GM10266 (cell line): ENCODE data around the gene DCTD.

Experiments
- DNase-seq: peaks from one replicate; pipeline ENCODE4 v3.0.0; 2012; ENCODE audit errors: extremely low spot score
- TF ChIP-seq, protein P1 (sequence below): IDR thresholded peaks from 2 replicates; pipeline ENCODE4 v1.5.1; 2012; ENCODE audit warnings: mild to moderate bottlenecking, low read depth; ENCODE audit not compliant: control insufficient read depth, insufficient read depth; ENCODE audit errors: missing control alignments

The DCTD gene

GRCh38 chr4:182885738-182886077 is 31.5 kb downstream of the DCTD start:
- DNase-seq: no peak
- TF ChIP-seq, protein P1, sequence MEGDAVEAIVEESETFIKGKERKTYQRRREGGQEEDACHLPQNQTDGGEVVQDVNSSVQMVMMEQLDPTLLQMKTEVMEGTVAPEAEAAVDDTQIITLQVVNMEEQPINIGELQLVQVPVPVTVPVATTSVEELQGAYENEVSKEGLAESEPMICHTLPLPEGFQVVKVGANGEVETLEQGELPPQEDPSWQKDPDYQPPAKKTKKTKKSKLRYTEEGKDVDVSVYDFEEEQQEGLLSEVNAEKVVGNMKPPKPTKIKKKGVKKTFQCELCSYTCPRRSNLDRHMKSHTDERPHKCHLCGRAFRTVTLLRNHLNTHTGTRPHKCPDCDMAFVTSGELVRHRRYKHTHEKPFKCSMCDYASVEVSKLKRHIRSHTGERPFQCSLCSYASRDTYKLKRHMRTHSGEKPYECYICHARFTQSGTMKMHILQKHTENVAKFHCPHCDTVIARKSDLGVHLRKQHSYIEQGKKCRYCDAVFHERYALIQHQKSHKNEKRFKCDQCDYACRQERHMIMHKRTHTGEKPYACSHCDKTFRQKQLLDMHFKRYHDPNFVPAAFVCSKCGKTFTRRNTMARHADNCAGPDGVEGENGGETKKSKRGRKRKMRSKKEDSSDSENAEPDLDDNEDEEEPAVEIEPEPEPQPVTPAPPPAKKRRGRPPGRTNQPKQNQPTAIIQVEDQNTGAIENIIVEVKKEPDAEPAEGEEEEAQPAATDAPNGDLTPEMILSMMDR: no peak

- TF ChIP-seq, protein P1: no peak
- DNase-seq: no peak
Measured at GRCh38 chr4:182885022-182885737, 32.0 kb downstream of the DCTD start.

- TF ChIP-seq, protein P1: no peak
- DNase-seq: no peak
Measured at GRCh38 chr4:182884040-182884439, 33.1 kb downstream of the DCTD start.

DNA sequence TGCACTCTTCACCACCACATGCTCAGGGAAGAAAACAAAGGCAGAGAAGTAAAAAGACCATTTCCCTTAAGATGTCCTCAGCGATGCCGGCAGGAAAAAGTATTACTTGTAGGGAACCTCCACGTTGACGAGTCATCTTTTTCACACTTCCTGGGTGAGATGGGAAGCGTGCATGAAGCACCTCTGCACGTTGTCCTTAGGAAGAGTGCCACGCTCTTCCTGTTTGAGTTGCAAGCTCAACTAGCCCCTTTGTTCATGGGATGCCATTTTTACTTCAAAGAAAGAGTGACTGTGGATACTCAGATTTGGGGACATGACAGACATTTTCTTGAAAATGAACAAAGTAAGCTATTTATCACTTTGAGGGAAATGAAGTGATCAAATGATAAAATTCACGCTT is 33.8 kb downstream of the DCTD start:
- no peak for DNase-seq
- TF ChIP-seq, protein P1: no peak

- TF ChIP-seq, protein P1: no peak
- DNase-seq: no peak
Measured at GRCh38 chr4:182881914-182882313, 35.3 kb downstream of the DCTD start.

- DNase-seq: no peak
- TF ChIP-seq, protein P1: no peak
Measured at GRCh38 chr4:182880387-182881356, 36.5 kb downstream of the DCTD start.

DNA sequence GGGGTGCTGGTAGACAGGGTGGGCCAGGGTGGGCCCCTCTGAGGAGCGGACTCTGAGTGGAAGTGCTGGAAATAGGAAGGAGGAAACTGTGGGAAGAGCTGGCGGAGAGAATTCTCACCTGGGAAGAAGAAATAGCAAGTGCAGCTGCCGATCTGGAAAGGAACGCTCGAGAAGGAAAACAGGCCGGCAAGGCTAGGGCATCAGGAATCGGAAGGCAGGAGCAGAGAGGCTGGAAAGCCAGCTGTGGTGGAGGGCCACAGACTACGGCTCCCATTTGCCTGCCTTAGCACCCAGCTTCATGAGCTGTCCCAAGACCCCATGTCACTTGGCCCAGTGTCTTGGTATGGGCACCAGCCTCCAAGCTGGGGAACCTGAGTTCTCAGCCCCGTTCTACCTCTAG is 37.3 kb downstream of the DCTD start:
- DNase-seq: no peak
- TF ChIP-seq, protein P1: no peak
